IMR-90 (cell line): ENCODE results near the gene DPYD. TPM values are rescaled to one million over a fixed set of nuclear protein-coding genes. Genes with fewer than 3 reads are reported as not detected.

ENCODE experiments used
- ATAC-seq: fragments of 200-7000 bp; cut with Tn5 transposase; 2 replicates; pipeline ENCODE4 v1.9.1; 2020; ENCODE audit warnings: low read depth, mild to moderate bottlenecking, moderate library complexity
- BruUV-seq: library from RNA; stranded (reverse); fragments of 400-500 nt; replicated peaks from 2 replicates; lab custom pipeline; 2021; lab: Mats Ljungman, UMichigan
- CTCF ChIA-PET: fragments of 300-600 bp; formaldehyde crosslinking; extraction: SDS; loops from one replicate; lab custom pipeline; 2021; ENCODE audit warnings: antibody characterized with exemption; lab: Yijun Ruan, JAX
- POLR2A ChIA-PET: fragments of 300-600 bp; sonication (Branson Sonifier 250); formaldehyde crosslinking; loops from one replicate; lab custom pipeline; 2022; ENCODE audit warnings: antibody characterized with exemption; ENCODE audit not compliant: unreplicated experiment; lab: Charles Lee
- DNase-seq: peaks from one replicate; pipeline ENCODE4 v3.0.0; 2013
- H2AFZ ChIP-seq: replicated peaks from 2 replicates; pipeline ENCODE3; 2013; ENCODE audit warnings: low read length, mild to moderate bottlenecking; ENCODE audit not compliant: poor library complexity
- H2AK5ac ChIP-seq: 2 replicates; pipeline ENCODE4 v1.6.1; 2013; ENCODE audit warnings: low read depth, low read length, inconsistent platforms
- H2AK9ac ChIP-seq: replicated peaks from 2 replicates; pipeline ENCODE3; 2013; ENCODE audit warnings: mild to moderate bottlenecking, low read depth, low read length, moderate library complexity; ENCODE audit not compliant: poor library complexity
- H2BK120ac ChIP-seq: 2 replicates; pipeline ENCODE4 v1.6.1; 2013; ENCODE audit warnings: low read depth, low read length, inconsistent platforms
- H2BK15ac ChIP-seq: 3 replicates; pipeline ENCODE4 v1.6.1; 2013; ENCODE audit warnings: low read depth, low read length, inconsistent platforms
- H2BK20ac ChIP-seq: 2 replicates; pipeline ENCODE4 v1.6.1; 2013; ENCODE audit warnings: low read depth, mild to moderate bottlenecking, inconsistent platforms, low read length, moderate library complexity
- H2BK5ac ChIP-seq: 2 replicates; pipeline ENCODE4 v1.6.1; 2013; ENCODE audit warnings: mild to moderate bottlenecking, low read depth, low read length, inconsistent platforms; ENCODE audit not compliant: poor library complexity, severe bottlenecking
- H3K14ac ChIP-seq: replicated peaks from 2 replicates; pipeline ENCODE4 v1.6.1; 2013; ENCODE audit warnings: low read depth, low read length, inconsistent platforms
- H3K18ac ChIP-seq: 2 replicates; pipeline ENCODE4 v1.6.1; 2013; ENCODE audit warnings: low read depth, low read length, control low read depth
- H3K23ac ChIP-seq: 2 replicates; pipeline ENCODE4 v1.6.1; 2013; ENCODE audit warnings: low read depth, low read length, inconsistent platforms
- H3K27ac ChIP-seq: 2 replicates; pipeline ENCODE4 v1.5.1; 2013; ENCODE audit warnings: mild to moderate bottlenecking, control low read depth, low read length; ENCODE audit not compliant: insufficient read depth
- H3K27me3 ChIP-seq: 2 replicates; pipeline ENCODE4 v1.6.1; 2013; ENCODE audit warnings: low read length; ENCODE audit not compliant: control insufficient read depth, insufficient read depth
- H3K36me3 ChIP-seq: 2 replicates; pipeline ENCODE4 v1.6.1; 2013; ENCODE audit warnings: low read length, mixed read lengths; ENCODE audit not compliant: control insufficient read depth, insufficient read depth
- H3K4ac ChIP-seq: 2 replicates; pipeline ENCODE4 v1.6.1; 2013; ENCODE audit warnings: low read depth, low read length, inconsistent platforms
- H3K4me1 ChIP-seq: 2 replicates; pipeline ENCODE4 v1.6.1; 2013; ENCODE audit warnings: low read length, mixed read lengths; ENCODE audit not compliant: control insufficient read depth, insufficient read depth
- H3K4me2 ChIP-seq: 2 replicates; pipeline ENCODE4 v1.6.1; 2013; ENCODE audit warnings: low read depth, mild to moderate bottlenecking, control low read depth, low read length, moderate library complexity
- H3K4me3 ChIP-seq: 2 replicates; pipeline ENCODE4 v1.5.1; 2013; ENCODE audit warnings: low read depth, mild to moderate bottlenecking, control low read depth, low read length, moderate library complexity; ENCODE audit not compliant: insufficient read depth
- H3K56ac ChIP-seq: 2 replicates; pipeline ENCODE4 v1.6.1; 2013; ENCODE audit warnings: low read length, inconsistent platforms; ENCODE audit not compliant: insufficient read depth; ENCODE audit errors: extremely low read depth
- H3K79me1 ChIP-seq, 2 experiments: 2 replicates each; pipeline ENCODE4 v1.6.1; 2013; ENCODE audit warnings: low read length in 2 of 2, inconsistent platforms in 1 of 2, low read depth in 1 of 2
- H3K9ac ChIP-seq: 2 replicates; pipeline ENCODE4 v1.6.1; 2013; ENCODE audit warnings: low read depth, low read length, control low read depth
- H3K9me1 ChIP-seq: 2 replicates; pipeline ENCODE4 v1.6.1; 2013; ENCODE audit warnings: low read length, inconsistent platforms; ENCODE audit not compliant: insufficient read depth
- H3K9me3 ChIP-seq: 2 replicates; pipeline ENCODE4 v1.6.1; 2013; ENCODE audit warnings: low read length; ENCODE audit not compliant: control insufficient read depth, insufficient read depth
- H4K20me1 ChIP-seq: 2 replicates; pipeline ENCODE4 v1.6.1; 2013; ENCODE audit warnings: low read length, inconsistent platforms; ENCODE audit not compliant: insufficient read depth
- H4K5ac ChIP-seq: 2 replicates; pipeline ENCODE4 v1.6.1; 2013; ENCODE audit warnings: mild to moderate bottlenecking, low read depth, low read length, control low read depth
- H4K8ac ChIP-seq, 2 experiments: 2 replicates each; pipeline ENCODE4 v1.6.1; 2013; ENCODE audit warnings: low read depth in 2 of 2, low read length in 2 of 2, control low read depth in 1 of 2, inconsistent platforms in 1 of 2
- H4K91ac ChIP-seq: 2 replicates; pipeline ENCODE4 v1.6.1; 2013; ENCODE audit warnings: low read depth, low read length, inconsistent platforms; ENCODE audit not compliant: insufficient read depth
- MAFK ChIP-seq: IDR thresholded peaks from 2 replicates; pipeline ENCODE4 v1.6.1; 2012; ENCODE audit warnings: low read depth, low read length, improper control_type of control experiment
- MAZ ChIP-seq: IDR thresholded peaks from 2 replicates; pipeline ENCODE4 v1.6.1; 2012; ENCODE audit warnings: low read depth, mild to moderate bottlenecking, low read length, improper control_type of control experiment, moderate library complexity, borderline replicate concordance
- MXI1 ChIP-seq: IDR thresholded peaks from 2 replicates; pipeline ENCODE4 v1.6.1; 2012; ENCODE audit warnings: low read depth, mild to moderate bottlenecking, low read length, moderate library complexity, borderline replicate concordance
- RAD21 ChIP-seq: IDR thresholded peaks from 2 replicates; pipeline ENCODE4 v1.6.1; 2012; ENCODE audit warnings: low read length, improper control_type of control experiment
- WGBS, 2 experiments: methylation state at CpG; one replicate each; pipeline versions ENCODE4 v1.1.5 to v1.1.7; 2013; ENCODE audit warnings: missing lambda C conversion rate in 2 of 2; ENCODE audit not compliant: insufficient read length in 1 of 2; ENCODE audit errors: extremely low coverage in 2 of 2; 5-methylcytosine and 5-hydroxymethylcytosine counted together
- dilution Hi-C: fragments of 300-500 bp; cut with HindIII; formaldehyde crosslinking; loops from one replicate; pipeline ENCODE4 v1.14.3; 2018; ENCODE audit warnings: low sequenced_read_pairs; ENCODE audit not compliant: unreplicated experiment
- in situ Hi-C: fragments of 300-500 bp; cut with MboI; formaldehyde crosslinking; loops from 3 replicates; pipeline ENCODE4 v1.14.3; 2019; ENCODE audit warnings: low sequenced_read_pairs, inconsistent platforms, mixed read lengths
- intact Hi-C: fragments of 100-400 bp; cut with micrococcal nuclease; formaldehyde crosslinking; loops from 2 replicates; pipeline ENCODE4 v1.10.0; 2022
- polyA plus RNA-seq, 3 experiments: library from polyadenylated mRNA; depleted of rRNA; stranded (reverse); fragments of >200 nt; gene quantifications; 2 replicates each; pipeline ENCODE4 v1.2.3, GENCODE V29; 2012; ENCODE audit warnings: low replicate concordance in 1 of 3
- total RNA-seq: library from RNA; depleted of rRNA; stranded (reverse); fragments of >200 nt; gene quantifications from 2 replicates; pipeline ENCODE4 v1.2.3, GENCODE V29; 2012

Gene DPYD
- total and polyA plus RNA-seq, 2 of the 4 experiments (the other 2 are of a cell fraction), result 9.3 to 47.3 TPM

GRCh38 chr1:97084546-97084945 is 836.3 kb downstream of the DPYD start:
- H3K4me2 ChIP-seq, result no peak overlapping the region
- TF ChIP-seq MXI1, result no peak
- no peak for TF ChIP-seq RAD21
- TF ChIP-seq MAZ, result no peak
- peak; percentile 56; the same call in 1 of the 2 replicates for TF ChIP-seq MAFK
- no TSS peak for BruUV-seq

More at GRCh38 chr1:97084546-97084945, 836.3 kb downstream of the DPYD start:
- Histone ChIP-seq H3K36me3 (no peaks in the 10 kb centered on the region), H3K14ac (no peak overlapping the region), H2BK15ac (no peak overlapping the region), H4K91ac (no peak overlapping the region), H3K23ac (no peak overlapping the region), H3K18ac (no peak overlapping the region), H4K8ac (no peak overlapping the region), H2AK9ac (no peak overlapping the region), H2AFZ (no peak overlapping the region), H3K9me1 (no peaks in the 10 kb centered on the region; the same call in 1 of the 2 replicates), H4K5ac (no peak overlapping the region), H3K4me3 (no peak overlapping the region), H2BK20ac (no peak overlapping the region), H2BK120ac (no peak overlapping the region), H3K56ac (no peak overlapping the region), H3K9ac (no peak overlapping the region), H3K4me1 (peaks cover 3% of the 10 kb centered on the region; the same call in 1 of the 2 replicates), H3K9me3 (no peaks in the 10 kb centered on the region), H3K27me3 (no peaks in the 10 kb centered on the region), H2AK5ac (no peak overlapping the region), H3K79me1 (no peaks in the 10 kb centered on the region), H2BK5ac (no peak overlapping the region), H4K20me1 (no peaks in the 10 kb centered on the region), H3K4ac (no peak overlapping the region), H3K27ac (no peak overlapping the region)
- in situ Hi-C loops (no loop called here), intact Hi-C loops (no loop called here), dilution Hi-C loops (no loop called here)
- DNase-seq (peak; percentile 66), ATAC-seq (peak; percentile 75)
- CTCF ChIA-PET, result no interaction called here
- WGBS, 2 experiments, result no CpG with 5 or more reads among the region's 2 CpGs
- POLR2A ChIA-PET, result no interaction called here
